Measurements from ENCODE around the gene MELK.

- TF ChIP-seq CTCF (IDR thresholded peaks at IDR 0.05) = no peak
- TF ChIP-seq POLR2A (IDR thresholded peaks at IDR 0.05) = no peak
Observed at GRCh38 chr9:36656842-36657241, 84.1 kb downstream of the MELK start.

Measured in testis (tissue), 2 donors.